Inflammatory macrophage treated with lipopolysaccharide for 1 hour (primary cell): ENCODE measurements around the gene TOP3A.

Source experiments
- DNase-seq, 2 donors: peaks; one replicate each; pipeline ENCODE4 v3.0.0-alpha.2; 2020 to 2022

TOP3A gene

GRCh38 chr17:18270046-18270931, 44.5 kb downstream of the TOP3A start:
- DNase-seq: no peak

- no peak for DNase-seq
Measured at GRCh38 chr17:18267927-18268711, 46.7 kb downstream of the TOP3A start.

- no peak for DNase-seq
Measured at GRCh38 chr17:18267366-18267765, 47.4 kb downstream of the TOP3A start.

GRCh38 chr17:18263885-18264682, 50.7 kb downstream of the TOP3A start:
- no peak for DNase-seq

- peak in 1 of 2 donors; percentile 24 for DNase-seq
Measured at GRCh38 chr17:18262641-18263040, 52.2 kb downstream of the TOP3A start.

- DNase-seq: peak; percentile 5 to 23
Measured at GRCh38 chr17:18262111-18262510, 52.7 kb downstream of the TOP3A start.

- DNase-seq: no peak
Measured at GRCh38 chr17:18261659-18262058, 53.1 kb downstream of the TOP3A start.

- DNase-seq: peak; percentile 34 to 39
Measured at GRCh38 chr17:18261146-18261515, 53.7 kb downstream of the TOP3A start.

GRCh38 chr17:18260332-18261145, 54.3 kb downstream of the TOP3A start, which contains the start of gene MIEF2:
Gene MIEF2 (plus strand): TSS chr17:18260662. CDS start chr17:18262721, 2,059 bp downstream.
- DNase-seq: peak; percentile 89 to 90

GRCh38 chr17:18259621-18260331, 55.0 kb downstream of the TOP3A start:
- DNase-seq: no peak

GRCh38 chr17:18258356-18259038, 56.3 kb downstream of the TOP3A start, which contains the start of gene FLII:
Gene FLII (minus strand): TSS chr17:18258738. CDS start chr17:18258690, 48 bp downstream.
- peak; percentile 28 to 57 for DNase-seq

- peak; percentile 88 to 90 for DNase-seq
Measured at GRCh38 chr17:18257982-18258355, 56.8 kb downstream of the TOP3A start.

GRCh38 chr17:18257268-18257981, 57.4 kb downstream of the TOP3A start:
- peak in 1 of 2 donors; percentile 75 for DNase-seq

GRCh38 chr17:18256776-18257175, 58.0 kb downstream of the TOP3A start:
- no peak for DNase-seq

GRCh38 chr17:18256351-18256750, 58.4 kb downstream of the TOP3A start:
- DNase-seq: no peak

GRCh38 chr17:18254888-18255649, 59.7 kb downstream of the TOP3A start:
- DNase-seq: no peak

- DNase-seq: no peak
Measured at GRCh38 chr17:18253947-18254821, 60.6 kb downstream of the TOP3A start.
